HEK293T (cell line): ENCODE results near the gene SDS.

Source experiments
- ARNT ChIP-seq: fragments of 450-650 bp; IDR thresholded peaks from 2 replicates; pipeline ENCODE4 v1.6.1; 2017; ENCODE audit warnings: mild to moderate bottlenecking
- BHLHE40 ChIP-seq: fragments of 450-650 bp; IDR thresholded peaks from 2 replicates; pipeline ENCODE4 v1.6.1; 2016; ENCODE audit warnings: mild to moderate bottlenecking, moderate library complexity, borderline replicate concordance
- ELF4 ChIP-seq: fragments of 450-650 bp; IDR thresholded peaks from 2 replicates; pipeline ENCODE4 v1.6.1; 2017; ENCODE audit warnings: antibody characterized with exemption
- FOXA1 ChIP-seq: fragments of 450-650 bp; IDR thresholded peaks from 2 replicates; pipeline ENCODE4 v1.6.1; 2016; ENCODE audit warnings: mild to moderate bottlenecking
- FOXM1 ChIP-seq: fragments of 450-650 bp; IDR thresholded peaks from 2 replicates; pipeline ENCODE4 v1.6.1; 2017; ENCODE audit warnings: mild to moderate bottlenecking, borderline replicate concordance
- HDGF ChIP-seq: fragments of 450-650 bp; IDR thresholded peaks from 2 replicates; pipeline ENCODE4 v1.6.1; 2017; ENCODE audit warnings: antibody characterized with exemption, borderline replicate concordance
- L3MBTL2 ChIP-seq: fragments of 450-650 bp; conservative IDR thresholded peaks from 2 replicates; pipeline ENCODE4 v1.6.1; 2016; ENCODE audit warnings: mild to moderate bottlenecking
- LEF1 ChIP-seq: fragments of 450-650 bp; IDR thresholded peaks from 2 replicates; pipeline ENCODE4 v1.6.1; 2017; ENCODE audit warnings: mild to moderate bottlenecking, borderline replicate concordance
- NFRKB ChIP-seq: fragments of 450-650 bp; IDR thresholded peaks from 2 replicates; pipeline ENCODE4 v1.6.1; 2016; ENCODE audit warnings: mild to moderate bottlenecking, moderate library complexity
- SUZ12 ChIP-seq: fragments of 450-650 bp; IDR thresholded peaks from 2 replicates; pipeline ENCODE4 v1.6.1; 2016; ENCODE audit warnings: mild to moderate bottlenecking
- TARDBP ChIP-seq: fragments of 450-650 bp; IDR thresholded peaks from 2 replicates; pipeline ENCODE4 v1.6.1; 2016
- ZNF384 ChIP-seq: fragments of 450-650 bp; IDR thresholded peaks from 2 replicates; pipeline ENCODE4 v1.6.1; 2016

DNA sequence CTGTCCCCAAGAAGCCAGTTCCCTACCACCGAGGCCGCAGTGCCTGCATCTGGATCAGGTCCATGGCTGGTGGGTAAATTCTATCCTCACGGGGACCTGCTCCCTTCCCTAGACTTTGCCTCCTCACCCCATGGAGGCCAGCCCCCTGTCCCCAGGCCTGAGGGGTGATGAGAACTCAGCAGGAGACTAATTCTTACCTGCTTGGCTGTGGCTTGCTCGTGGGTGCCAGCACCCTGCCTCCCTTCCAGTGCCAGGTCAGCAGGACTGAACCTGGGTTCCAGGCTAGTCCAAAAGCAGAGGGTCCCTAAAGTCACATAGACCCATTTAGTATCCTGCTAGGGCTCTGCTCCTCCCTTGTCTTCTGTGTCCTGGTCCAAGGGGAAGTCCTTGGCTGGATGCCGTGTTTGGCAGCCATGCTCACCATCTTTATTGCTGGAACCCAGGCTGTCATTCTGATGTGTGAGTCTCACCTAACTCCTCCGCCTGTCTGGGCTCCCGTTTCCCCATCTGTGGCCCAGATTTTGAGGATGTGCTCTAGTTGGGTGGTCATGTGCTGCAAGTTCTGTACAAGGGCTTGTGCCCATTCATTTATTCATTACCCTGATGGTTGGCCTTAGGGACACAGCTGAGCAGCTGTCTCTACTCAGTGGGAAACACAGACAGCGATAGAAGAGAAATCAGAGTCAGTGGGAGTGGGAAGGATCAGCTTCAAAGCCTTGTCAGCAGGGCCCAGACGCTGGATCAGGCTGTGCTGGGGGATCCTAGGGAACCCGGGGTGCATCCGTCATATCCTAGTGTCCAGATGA, 44.4 kb downstream of the SDS start:
- TF ChIP-seq FOXA1 (no peak), L3MBTL2 (no peak), ZNF384 (no peak), ELF4 (no peak), FOXM1 (no peak), ARNT (no peak), NFRKB (no peak), SUZ12 (no peak), HDGF (no peak), BHLHE40 (no peak), LEF1 (no peak), TARDBP (no peak)
